Measurements from ENCODE around the gene TNC.

The TNC gene

DNA sequence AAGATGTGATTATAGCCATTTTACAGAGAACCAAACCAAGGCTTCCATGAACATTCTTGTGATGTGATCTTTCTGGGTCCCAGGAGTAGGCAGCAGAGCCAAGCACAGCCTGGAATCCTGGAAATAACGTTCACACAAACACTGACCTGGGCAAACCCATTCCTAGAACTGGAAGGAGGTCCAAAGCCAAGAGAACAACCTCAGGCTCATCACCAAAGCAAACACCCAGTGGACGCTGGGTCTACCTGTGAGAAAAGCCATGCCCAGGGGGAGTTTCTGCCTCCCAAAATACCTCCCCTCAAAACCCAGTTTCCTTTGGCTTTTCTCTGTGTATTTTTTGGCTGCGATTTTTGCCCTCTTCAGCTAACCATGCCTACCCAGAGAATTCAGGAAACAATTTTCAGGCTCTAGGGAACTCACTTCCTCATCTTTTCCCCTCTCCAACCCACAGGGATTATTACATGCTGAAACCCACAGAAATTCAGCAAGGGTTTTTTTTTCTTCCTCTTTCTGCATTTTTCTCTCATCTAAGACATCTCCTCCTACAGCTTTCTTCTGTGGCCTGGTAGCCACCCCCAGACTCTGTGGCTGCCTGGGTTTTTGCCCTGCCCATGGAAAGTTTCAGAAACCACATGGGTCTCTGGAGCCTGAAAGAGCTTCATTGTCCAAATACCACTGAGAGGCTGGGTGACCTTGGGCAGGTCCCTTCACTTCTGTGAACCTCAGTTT is 75.0 kb downstream of the TNC start:
- peak; percentile 81 for DNase-seq

- no peak for DNase-seq
Observed at GRCh38 chr9:115039516-115040120, 78.3 kb downstream of the TNC start.

GRCh38 chr9:115038178-115038577 is 79.8 kb downstream of the TNC start:
- no peak for DNase-seq

GRCh38 chr9:115036691-115037090 is 81.3 kb downstream of the TNC start:
- DNase-seq, result no peak

DNA sequence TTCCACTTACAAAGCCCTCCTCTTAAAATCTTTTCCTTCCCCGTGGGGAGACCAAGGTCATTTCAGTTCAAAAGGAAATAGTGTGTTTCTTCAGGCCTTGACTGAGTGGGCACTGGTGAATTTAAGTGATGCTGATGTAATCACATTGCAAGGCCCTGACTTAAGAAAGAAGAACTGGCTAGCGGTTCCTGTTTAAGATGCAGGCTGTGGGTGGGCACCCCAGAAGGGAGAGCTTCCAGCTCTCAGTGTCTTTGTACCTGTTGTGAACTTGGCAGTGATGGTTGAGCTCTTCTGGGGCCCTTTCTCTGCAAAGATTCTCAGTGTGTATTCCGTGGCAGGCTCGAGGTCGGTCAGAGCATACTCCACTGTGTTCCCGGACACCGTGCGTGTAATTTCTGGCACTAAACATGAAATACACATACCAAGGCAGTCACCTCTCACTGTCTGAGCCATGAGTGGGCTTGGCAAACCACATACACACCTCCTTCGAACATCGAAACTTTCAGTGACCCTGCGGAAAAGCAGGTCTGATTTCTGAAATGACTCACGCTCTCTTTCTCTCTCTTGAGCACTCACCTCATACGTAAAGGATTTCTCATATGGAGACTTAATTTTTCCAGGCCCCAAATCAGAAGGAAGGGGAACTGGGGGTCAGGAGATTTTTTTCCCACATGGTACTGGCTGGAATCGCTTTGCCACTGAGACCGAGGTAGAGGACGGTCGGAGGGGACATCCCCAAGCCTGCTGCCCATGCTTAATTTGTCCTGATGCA is 81.9 kb downstream of the TNC start:
- peak; percentile 83 for DNase-seq

DNA sequence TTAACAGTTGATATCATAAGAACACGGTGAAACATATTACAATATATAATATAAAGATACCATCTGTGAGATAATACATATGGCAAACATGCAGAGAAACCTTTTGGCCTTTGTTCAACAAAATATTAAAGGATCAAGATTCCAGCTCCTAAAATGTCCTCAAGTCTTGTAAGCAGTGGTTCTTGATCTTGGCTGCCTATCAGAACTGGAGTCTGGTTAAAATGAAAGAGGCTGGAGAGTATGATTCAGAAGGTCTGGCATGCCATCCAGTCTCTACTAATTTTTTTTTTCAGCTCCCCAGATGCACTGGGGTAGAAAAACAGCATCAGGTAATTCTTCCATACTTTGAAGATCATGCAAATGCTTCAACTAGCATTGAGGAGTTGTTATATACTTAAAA is 83.2 kb downstream of the TNC start:
- no peak for DNase-seq

DNA sequence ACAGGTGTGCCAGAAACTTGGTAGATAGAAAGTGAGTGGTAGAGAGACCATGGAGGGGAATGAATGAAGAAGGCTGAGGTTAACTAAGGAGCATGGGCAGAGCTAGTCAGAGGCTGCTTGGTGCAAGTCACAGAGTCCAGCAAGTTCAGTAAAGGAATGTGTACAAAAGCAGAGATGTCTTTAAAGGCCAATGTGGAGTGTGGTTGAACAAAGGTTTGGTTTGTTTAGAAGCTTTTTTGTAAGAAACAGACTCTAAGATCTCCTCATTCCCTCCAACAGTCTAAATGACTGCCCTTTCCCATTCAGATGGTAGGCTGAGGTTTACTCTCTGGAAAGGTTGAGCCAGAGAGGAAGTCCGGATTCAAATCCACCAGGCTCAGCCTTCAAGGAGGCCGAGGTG is 84.2 kb downstream of the TNC start:
- DNase-seq, result no peak

- DNase-seq, result no peak
Observed at GRCh38 chr9:115032296-115032695, 85.7 kb downstream of the TNC start.

GRCh38 chr9:115030006-115030405 is 88.0 kb downstream of the TNC start:
- DNase-seq, result no peak

DNA sequence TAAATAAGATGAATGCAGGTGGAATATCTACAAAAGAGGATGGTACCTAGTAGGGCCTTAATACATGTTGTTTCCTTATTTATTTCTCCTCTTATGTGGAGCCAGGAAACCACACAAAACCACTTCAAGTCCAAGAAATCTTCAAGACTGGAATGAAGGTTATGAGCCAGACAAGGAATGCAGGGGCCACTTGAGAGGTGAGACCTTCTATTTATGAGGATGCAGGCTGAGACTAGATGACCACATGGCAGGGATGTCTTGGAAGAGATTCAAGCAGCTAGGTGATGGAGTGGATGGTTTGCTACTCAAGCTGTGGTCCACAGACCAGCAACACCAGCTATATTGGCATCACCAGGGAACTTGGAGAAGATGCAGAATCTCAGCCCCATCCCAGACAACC is 92.2 kb downstream of the TNC start:
- no peak for DNase-seq

DNA sequence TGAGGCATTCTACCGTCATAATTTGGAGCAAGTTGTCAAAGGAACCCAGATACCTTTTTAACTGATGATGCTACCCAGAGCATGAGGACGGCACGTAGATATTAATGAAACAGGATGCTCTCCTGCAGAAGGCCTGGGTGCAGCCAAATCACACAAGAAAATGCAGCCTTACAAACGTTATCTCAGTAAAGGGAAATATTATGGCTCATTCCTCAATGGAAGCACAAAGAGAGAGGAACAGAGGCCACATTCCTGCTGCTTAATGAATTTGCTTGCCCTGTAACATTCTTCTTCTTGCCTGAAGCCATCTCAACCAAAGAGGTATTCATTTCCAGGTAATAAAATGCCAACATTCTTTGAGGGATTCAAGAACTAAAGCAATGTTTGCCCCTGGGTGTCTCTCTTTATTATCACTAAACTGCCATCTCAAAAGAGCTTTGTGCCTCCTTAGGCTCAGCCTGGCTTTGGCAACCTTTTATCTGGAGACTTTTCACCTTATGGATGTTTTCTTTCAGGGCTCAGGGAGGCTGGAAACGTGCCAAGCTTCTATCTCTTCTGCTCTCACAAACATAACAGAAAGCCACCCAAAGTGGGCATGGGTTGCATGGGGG is 92.9 kb downstream of the TNC start:
- DNase-seq, result no peak

DNA sequence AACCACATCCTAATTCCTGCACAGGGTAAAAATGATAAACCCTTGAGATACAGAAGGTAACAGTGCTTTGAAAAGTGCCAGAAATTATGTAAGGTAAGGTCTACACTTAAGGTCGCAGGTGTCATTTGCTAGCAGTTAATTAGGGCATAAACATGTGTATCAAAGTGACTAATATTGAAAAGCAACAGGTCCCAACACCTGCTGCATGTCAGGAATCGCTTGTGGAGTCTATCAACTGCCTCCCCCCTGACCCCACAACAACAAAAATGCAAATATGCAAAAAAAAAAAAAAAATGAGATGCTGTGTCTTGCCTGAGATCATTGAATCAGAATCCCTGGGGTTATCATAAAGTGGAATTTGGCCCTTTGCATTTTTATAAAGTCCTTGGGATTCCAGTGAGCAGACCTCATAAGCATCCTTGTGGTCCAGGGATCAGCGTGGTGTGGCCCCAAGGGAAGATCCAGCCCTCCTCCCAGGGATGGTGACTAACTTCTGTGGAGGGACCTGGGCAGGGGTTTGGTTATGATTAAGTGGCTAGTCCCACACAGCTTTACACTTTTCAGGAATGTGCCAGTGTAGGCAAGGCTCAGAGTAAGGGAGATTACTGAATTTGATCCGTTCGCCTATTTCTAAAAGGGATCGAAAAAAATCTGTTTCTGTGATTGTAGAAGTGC is 95.1 kb downstream of the TNC start:
- no peak for DNase-seq

GRCh38 chr9:115018547-115019435 is 99.2 kb downstream of the TNC start:
- DNase-seq, result no peak

DNA sequence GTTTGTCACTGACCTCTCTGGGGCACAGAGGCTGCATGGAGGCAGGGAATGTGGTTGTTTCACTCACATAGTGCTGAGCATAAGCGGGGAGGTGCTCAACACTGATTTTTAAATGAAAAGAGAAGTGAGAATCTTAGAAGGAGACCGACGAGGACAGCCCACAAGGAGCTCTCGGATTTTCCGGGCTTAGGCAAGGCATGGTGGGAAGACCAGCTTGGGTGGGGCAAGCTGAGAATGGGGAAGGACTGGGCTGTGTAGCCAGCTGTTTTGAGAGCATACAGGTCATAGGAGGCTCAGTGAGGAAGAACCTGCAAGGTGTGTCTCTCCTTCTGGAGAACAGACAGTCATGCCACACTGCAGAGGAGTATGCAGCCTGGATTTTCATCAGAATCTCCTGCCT is 101.6 kb downstream of the TNC start:
- DNase-seq, result no peak

- peak; percentile 6 for DNase-seq
Observed at GRCh38 chr9:115015018-115015635, 102.8 kb downstream of the TNC start.

DNA sequence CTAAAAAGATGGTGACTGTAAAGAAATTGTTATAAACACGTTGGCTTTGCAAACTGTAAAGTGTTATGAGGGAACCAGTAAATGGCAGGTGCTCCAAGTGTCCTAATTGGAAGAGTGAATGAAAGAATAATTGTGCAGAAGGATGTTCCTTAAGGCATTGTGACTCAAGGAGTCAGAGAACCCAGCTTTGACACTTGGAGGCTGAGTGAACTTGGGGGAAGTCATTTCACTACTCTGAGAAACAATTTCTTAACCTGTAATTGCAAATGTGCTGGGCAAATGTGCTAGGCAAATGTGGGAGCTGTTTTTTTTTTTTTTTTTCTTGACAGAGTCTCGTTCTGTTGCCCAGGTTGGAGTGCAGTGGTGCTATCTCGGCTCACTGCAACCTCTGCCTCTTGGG is 103.5 kb downstream of the TNC start:
- no peak for DNase-seq

DNA sequence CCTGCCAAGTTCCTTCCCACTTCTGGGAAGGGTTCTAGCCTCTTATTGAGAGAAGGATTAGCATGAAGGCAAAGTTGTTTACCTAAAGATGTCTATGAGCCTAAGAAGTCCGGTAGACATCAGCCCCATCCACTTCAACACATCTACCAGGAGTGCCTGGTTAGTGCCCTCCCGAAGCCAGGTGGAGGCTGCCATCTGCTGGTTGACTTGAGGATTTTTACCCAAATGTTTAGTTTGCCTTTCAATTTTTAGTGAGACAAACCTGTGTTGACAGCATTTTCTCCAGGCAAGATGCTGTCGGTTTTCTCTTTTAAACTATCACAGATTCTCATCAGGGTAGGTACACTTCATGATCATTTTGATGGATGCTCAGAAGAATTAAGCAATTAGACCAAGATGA is 104.0 kb downstream of the TNC start:
- peak; percentile 73 for DNase-seq

DNA sequence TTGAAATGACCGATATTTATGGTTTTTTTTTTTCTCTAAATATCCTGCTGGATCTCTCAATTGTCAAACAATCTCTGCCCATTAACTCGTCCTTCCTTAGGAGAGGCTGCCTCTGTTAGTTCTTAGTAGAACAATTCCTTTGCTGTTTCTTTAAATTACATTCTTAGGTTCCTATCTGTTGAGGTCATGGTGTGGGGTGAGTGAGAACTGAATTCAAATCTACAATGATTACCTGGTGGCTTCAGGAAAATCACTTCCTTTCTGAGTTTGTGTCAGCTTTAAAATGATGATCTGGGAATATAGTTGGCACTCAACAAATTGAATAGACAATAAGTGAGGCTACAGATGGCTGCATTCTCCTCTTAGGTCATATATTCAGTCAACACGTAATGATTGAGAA is 105.5 kb downstream of the TNC start:
- DNase-seq, result no peak

GRCh38 chr9:115010874-115011273 is 107.1 kb downstream of the TNC start:
- DNase-seq, result no peak

GRCh38 chr9:115008536-115009270 is 109.3 kb downstream of the TNC start:
- DNase-seq, result no peak

- no peak for DNase-seq
Observed at GRCh38 chr9:115006660-115007059, 111.3 kb downstream of the TNC start.
